B cell (primary cell): ENCODE measurements around the gene NTSR2. TPM values are rescaled to one million over a fixed set of nuclear protein-coding genes. Genes with fewer than 3 reads are reported as not detected.

Experiments used
- ATAC-seq: fragments of 200-7000 bp; cut with Tn5 transposase; one replicate; pipeline ENCODE4 v1.10.0; 2021; ENCODE audit warnings: low read depth, mild to moderate bottlenecking, moderate number of reproducible peaks, moderate library complexity
- CTCF ChIA-PET: fragments of 350-600 bp; sonication (Branson Sonifier 250); formaldehyde crosslinking; loops from one replicate; lab custom pipeline; 2021; ENCODE audit warnings: antibody characterized with exemption, inconsistent platforms; lab: Charles Lee
- POLR2A ChIA-PET: fragments of 350-600 bp; sonication (Branson Sonifier 250); formaldehyde crosslinking; loops from one replicate; lab custom pipeline; 2021; ENCODE audit warnings: antibody characterized with exemption; lab: Charles Lee
- DNase-seq: peaks from one replicate; pipeline ENCODE4 v3.0.0; 2013
- H2AFZ ChIP-seq: 2 replicates; pipeline ENCODE4 v1.6.1; 2012; ENCODE audit warnings: mild to moderate bottlenecking, low read depth, low read length; ENCODE audit not compliant: insufficient read depth, poor library complexity, severe bottlenecking
- H3K27ac ChIP-seq, 2 donors: 1 replicate in 1 of 2; 2 replicates in 1 of 2; pipeline ENCODE4 v1.5.1; 2012 to 2013; ENCODE audit warnings: low read length in 2 of 2, mild to moderate bottlenecking in 2 of 2, moderate library complexity in 1 of 2
- H3K27me3 ChIP-seq, 4 experiments: fragments of 200-600 bp in 1 of 4; sonication (generic) in 1 of 4; replicated peaks in 1 of 4; 1 replicate in 2 of 4; 2 replicates in 2 of 4; pipeline versions ENCODE4 v1.6.1 to v1.7.0; 2013 to 2016; ENCODE audit warnings: low read length in 3 of 4, mild to moderate bottlenecking in 2 of 4, mixed read lengths in 1 of 4, moderate library complexity in 1 of 4; ENCODE audit not compliant: insufficient read depth in 4 of 4, control insufficient read depth in 3 of 4; ENCODE audit errors: control extremely low read depth in 1 of 4
- H3K36me3 ChIP-seq, 2 experiments: replicated peaks in 1 of 2; 1 replicate in 1 of 2; 2 replicates in 1 of 2; pipeline versions ENCODE4 v1.6.1 to v1.7.1; 2013; ENCODE audit warnings: low read length in 1 of 2; ENCODE audit not compliant: insufficient read depth in 2 of 2, control insufficient read depth in 1 of 2; ENCODE audit errors: control extremely low read depth in 1 of 2, extremely low read depth in 1 of 2
- H3K4me1 ChIP-seq, 2 donors: fragments of 200-600 bp in 1 of 2; sonication (generic) in 1 of 2; 1 replicate in 1 of 2; 2 replicates in 1 of 2; pipeline versions ENCODE4 v1.5.1 to v1.6.1; 2013 to 2017; ENCODE audit warnings: low read length in 2 of 2; ENCODE audit not compliant: control insufficient read depth in 2 of 2, insufficient read depth in 2 of 2
- H3K4me2 ChIP-seq: replicated peaks from 2 replicates; pipeline ENCODE3; 2012; ENCODE audit warnings: mild to moderate bottlenecking, low read depth, low read length; ENCODE audit not compliant: poor library complexity, severe bottlenecking
- H3K4me3 ChIP-seq, 5 experiments: fragments of 200-600 bp in 1 of 5; sonication (generic) in 1 of 5; 1 replicate in 3 of 5; 2 replicates in 2 of 5; pipeline versions ENCODE4 v1.5.1 to v1.7.0; 2011 to 2016; ENCODE audit warnings: low read length in 4 of 5, mild to moderate bottlenecking in 4 of 5, low read depth in 2 of 5, control low read depth in 1 of 5, moderate library complexity in 1 of 5; ENCODE audit not compliant: insufficient read depth in 1 of 5; ENCODE audit errors: control extremely low read depth in 1 of 5, extremely low read depth in 1 of 5
- H3K79me2 ChIP-seq: fragments of 200-600 bp; sonication (generic); one replicate; pipeline ENCODE4 v1.6.0; 2016; ENCODE audit warnings: low read length; ENCODE audit not compliant: control insufficient read depth, insufficient read depth
- H3K9ac ChIP-seq: fragments of 200-600 bp; sonication (generic); 2 replicates; pipeline ENCODE4 v1.6.1; 2017; ENCODE audit warnings: mild to moderate bottlenecking, low read length, moderate library complexity
- H3K9me3 ChIP-seq, 3 donors: one replicate each; pipeline versions ENCODE4 v1.6.1 to v1.7.1; 2013; ENCODE audit warnings: low read length in 2 of 3; ENCODE audit not compliant: control insufficient read depth in 2 of 3, insufficient read depth in 1 of 3; ENCODE audit errors: control extremely low read depth in 1 of 3
- H4K20me1 ChIP-seq: 2 replicates; pipeline ENCODE4 v1.6.0; 2012; ENCODE audit warnings: mild to moderate bottlenecking, low read length; ENCODE audit not compliant: insufficient read depth, control insufficient read depth, poor library complexity, severe bottlenecking
- H3K27ac Mint-ChIP-seq: one replicate; pipeline ENCODE4 v1.8.0; 2021; ENCODE audit warnings: mixed read lengths
- H3K27me3 Mint-ChIP-seq: one replicate; pipeline ENCODE4 v1.8.0; 2021; ENCODE audit warnings: mixed read lengths
- H3K4me1 Mint-ChIP-seq: one replicate; pipeline ENCODE4 v1.8.0; 2021; ENCODE audit warnings: mixed read lengths
- H3K4me3 Mint-ChIP-seq: one replicate; pipeline ENCODE4 v1.8.0; 2021; ENCODE audit warnings: mixed read lengths
- H3K9me3 Mint-ChIP-seq: one replicate; pipeline ENCODE4 v1.8.0; 2022; ENCODE audit warnings: mixed read lengths; ENCODE audit not compliant: insufficient read depth
- CTCF ChIP-seq: fragments of 200-600 bp; IDR thresholded peaks from one replicate; pipeline ENCODE4 v1.8.0; 2022; ENCODE audit warnings: antibody characterized with exemption, mild to moderate bottlenecking
- EZH2 ChIP-seq: IDR thresholded peaks from 2 replicates; pipeline ENCODE4 v1.6.1; 2012; ENCODE audit warnings: borderline replicate concordance, low read depth, mild to moderate bottlenecking, moderate library complexity, low read length; ENCODE audit not compliant: insufficient read depth, poor library complexity, severe bottlenecking
- WGBS: methylation state at CpG from one replicate; pipeline ENCODE4 v1.1.5; 2013; ENCODE audit warnings: missing lambda C conversion rate; ENCODE audit not compliant: insufficient coverage; 5-methylcytosine and 5-hydroxymethylcytosine counted together
- intact Hi-C: fragments of 100-400 bp; cut with micrococcal nuclease; formaldehyde crosslinking; loops from one replicate; pipeline ENCODE4 v1.10.0; 2022
- polyA plus RNA-seq: library from polyadenylated mRNA; depleted of rRNA; stranded (reverse); fragments of >200 nt; gene quantifications from 2 replicates; pipeline ENCODE4 v1.2.3, GENCODE V29; 2012
- total RNA-seq, 2 donors: library from RNA; stranded (reverse); fragments of 120-200 nt in 1 of 2; gene quantifications; 1 replicate in 1 of 2; 2 replicates in 1 of 2; pipeline versions ENCODE4 v1.2.3 to v1.2.4, GENCODE V29; 2013 to 2022

The NTSR2 gene
- total and polyA plus RNA-seq, 2 donors (not counting 1 experiment from before 2014, with no cell fraction given) = not detected

DNA sequence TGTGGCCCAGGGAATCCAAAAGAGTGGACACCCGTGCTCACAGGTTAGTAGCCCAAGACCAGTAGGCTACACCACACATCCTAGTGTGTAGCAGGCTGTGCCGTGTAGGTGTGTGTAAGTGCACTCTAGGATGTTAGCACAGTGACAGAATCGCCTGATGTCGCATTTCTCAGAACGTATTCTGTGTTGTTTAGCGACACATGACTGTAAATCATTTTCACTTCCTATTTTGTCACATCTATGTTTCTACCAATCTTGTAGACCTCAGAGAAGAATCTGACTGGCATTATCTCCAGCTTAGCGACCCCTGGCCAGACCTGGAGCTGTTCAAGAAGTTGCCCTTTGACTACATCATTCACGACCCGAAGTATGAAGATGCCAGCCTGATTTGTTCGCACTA is 45.1 kb downstream of the NTSR2 start:
- Mint-ChIP-seq H3K4me1 (no peaks in the 10 kb centered on the region), H3K27ac (no peak overlapping the region), H3K27me3 (peaks cover 10% of the 10 kb centered on the region), H3K9me3 (peaks cover 4% of the 10 kb centered on the region), H3K4me3 (no peak overlapping the region)
- DNase-seq (no peak), ATAC-seq (no peak)
- Histone ChIP-seq H3K4me2 (no peak overlapping the region), H3K36me3 (no peaks in the 10 kb centered on the region), H4K20me1 (no peaks in the 10 kb centered on the region), H3K9me3 (peaks cover 0 to 22% (median 3%) of the 10 kb centered on the region in 3 donors), H3K4me1 (no peaks in the 10 kb centered on the region), H3K79me2 (no peaks in the 10 kb centered on the region), H3K4me3 (no peak overlapping the region), H3K9ac (no peak overlapping the region), H3K27me3 (no peaks in the 10 kb centered on the region), H2AFZ (no peak overlapping the region), H3K27ac (no peak overlapping the region)
- WGBS = 78% methylated on average over 7 of the region's 10 CpGs
- CTCF ChIA-PET = no interaction called here
- intact Hi-C loops = no loop called here
- TF ChIP-seq EZH2 (no peak), CTCF (no peak)
- POLR2A ChIA-PET = no interaction called here

GRCh38 chr2:11622611-11623010 is 47.4 kb downstream of the NTSR2 start:
- no CpG with 5 or more reads among the region's 1 CpG for WGBS
- Histone ChIP-seq H3K27me3 (no peaks in the 10 kb centered on the region), H3K9me3 (peaks cover 0 to 11% (median 3%) of the 10 kb centered on the region in 3 donors), H3K9ac (no peak overlapping the region), H2AFZ (no peak overlapping the region), H3K4me1 (no peaks in the 10 kb centered on the region), H3K4me3 (no peak overlapping the region), H3K27ac (no peak overlapping the region), H4K20me1 (no peaks in the 10 kb centered on the region), H3K4me2 (no peak overlapping the region), H3K36me3 (no peaks in the 10 kb centered on the region), H3K79me2 (no peaks in the 10 kb centered on the region)
- ATAC-seq = no peak
- no peaks in the 10 kb centered on the region for H3K4me1 Mint-ChIP-seq
- TF ChIP-seq CTCF = no peak
- no peak for TF ChIP-seq EZH2
- H3K27me3 Mint-ChIP-seq = peaks cover 3% of the 10 kb centered on the region
- ChIA-PET CTCF (no interaction called here), POLR2A (no interaction called here)
- H3K9me3 Mint-ChIP-seq = peaks cover 4% of the 10 kb centered on the region
- no peak overlapping the region for H3K27ac Mint-ChIP-seq
- no peak for DNase-seq
- no peak overlapping the region for H3K4me3 Mint-ChIP-seq
- intact Hi-C loops = no loop called here
